Right atrium auricular region (tissue), 2 donors: Measurements from ENCODE around the gene BCOR. TPM values are rescaled to one million over a fixed set of nuclear protein-coding genes. Genes with fewer than 3 reads are reported as not detected.

Experiments used
- DNase-seq: peaks from one replicate; pipeline ENCODE4 v3.0.0-alpha.2; 2019; ENCODE audit warnings: low spot score
- H3K27ac ChIP-seq, 2 donors: fragments of 200-600 bp; sonication (generic); 1 replicate in 1 of 2; 2 replicates in 1 of 2; pipeline ENCODE4 v1.5.1; 2016 to 2019
- H3K27me3 ChIP-seq, 2 donors: fragments of 200-600 bp; sonication (generic); one replicate each; pipeline versions ENCODE4 v1.5.1 to v1.6.0; 2017 to 2019
- H3K36me3 ChIP-seq: fragments of 200-600 bp; sonication (generic); one replicate; pipeline ENCODE4 v1.5.1; 2016
- H3K4me1 ChIP-seq, 2 donors: fragments of 200-600 bp; sonication (generic); one replicate each; pipeline versions ENCODE4 v1.5.1 to v1.6.0; 2017 to 2019
- H3K4me3 ChIP-seq, 2 donors: fragments of 200-600 bp; sonication (generic); 1 replicate in 1 of 2; 2 replicates in 1 of 2; pipeline ENCODE4 v1.5.1; 2017 to 2019; ENCODE audit warnings: mild to moderate bottlenecking in 1 of 2, moderate library complexity in 1 of 2
- H3K9me3 ChIP-seq, 2 donors: fragments of 200-600 bp; sonication (generic); one replicate each; pipeline ENCODE4 v1.5.1; 2019
- CTCF ChIP-seq, 2 donors: fragments of 200-600 bp; sonication (generic); IDR thresholded peaks; one replicate each; pipeline ENCODE4 v1.5.1; 2019; ENCODE audit warnings: antibody characterized with exemption in 2 of 2
- total RNA-seq, 2 donors: library from RNA; depleted of rRNA; stranded (reverse); fragments of >200 nt; gene quantifications; one replicate each; pipeline ENCODE4 v1.1.0, GENCODE V29; 2016

The BCOR gene
- total RNA-seq, 2 donors from 2014 or later = 24.3 to 37.1 TPM

GRCh38 chrX:40103565-40104323 lies 6.0 kb upstream of the BCOR start:
- H3K4me3 ChIP-seq = no peak overlapping the region
- H3K9me3 ChIP-seq = no peaks in the 10 kb centered on the region
- H3K27me3 ChIP-seq = peaks cover 0 to 33% of the 10 kb centered on the region in 2 donors
- no peak for DNase-seq
- TF ChIP-seq CTCF (IDR thresholded peaks at IDR 0.05) = no peak
- no peak overlapping the region for H3K27ac ChIP-seq
- peaks cover 4 to 61% of the 10 kb centered on the region in 2 donors for H3K4me1 ChIP-seq
- H3K36me3 ChIP-seq = no peaks in the 10 kb centered on the region

DNA sequence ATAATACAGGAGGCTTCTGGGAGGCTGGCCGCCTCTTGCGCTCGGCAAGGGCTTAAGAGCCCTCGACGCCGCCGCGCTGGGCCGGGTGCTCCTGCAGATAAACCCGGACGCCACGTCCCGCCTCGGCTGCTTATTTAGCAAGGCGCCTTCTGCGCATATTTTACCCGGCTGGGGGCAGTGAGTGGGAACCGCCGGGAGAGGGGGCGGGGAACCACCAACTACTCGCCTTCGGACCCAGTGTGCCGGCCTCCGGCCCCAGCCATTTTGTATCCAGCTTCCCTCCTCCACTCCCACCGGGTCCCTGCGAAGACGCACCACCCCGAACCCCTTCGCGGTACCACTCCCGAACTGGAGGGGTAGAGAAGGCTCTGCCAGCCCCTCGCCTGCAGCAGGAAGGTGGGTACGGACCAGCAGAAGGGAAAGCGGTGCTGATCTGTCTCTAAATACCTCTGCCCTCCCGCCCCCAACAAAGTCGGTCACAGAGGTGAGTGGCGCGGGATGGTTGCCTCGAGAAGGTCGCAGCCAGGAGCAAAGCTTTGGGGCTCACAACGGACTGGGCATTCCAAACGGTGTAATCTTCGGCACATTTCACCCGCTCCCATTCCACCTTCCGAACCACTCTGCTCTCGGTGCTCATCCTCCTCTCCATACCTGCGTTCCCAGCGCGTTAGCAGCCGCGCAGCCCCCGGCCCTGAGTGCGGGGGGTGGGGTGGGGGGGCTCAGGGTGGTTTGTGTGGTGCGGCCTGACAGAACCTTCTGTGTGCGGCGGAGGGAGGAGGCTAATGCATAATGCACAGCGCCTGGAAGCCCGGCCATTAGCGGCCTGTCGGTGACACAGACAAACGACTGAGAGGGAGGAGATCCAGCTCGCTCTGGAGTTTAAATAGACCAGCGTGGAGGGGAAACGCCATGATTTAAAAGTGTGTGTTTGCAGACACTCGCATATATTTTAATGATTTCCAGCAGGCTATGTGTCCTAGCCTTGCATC lies 4.9 kb upstream of the BCOR start:
- Histone ChIP-seq H3K36me3 (no peaks in the 10 kb centered on the region), H3K9me3 (no peaks in the 10 kb centered on the region), H3K27me3 (peaks cover 0 to 32% of the 10 kb centered on the region in 2 donors), H3K4me1 (peaks cover 0 to 59% of the 10 kb centered on the region in 2 donors), H3K4me3 (no peak overlapping the region), H3K27ac (no peak overlapping the region)
- DNase-seq = no peak
- no peak for TF ChIP-seq CTCF (IDR thresholded peaks at IDR 0.05)

- peaks cover 0 to 31% of the 10 kb centered on the region in 2 donors for H3K27me3 ChIP-seq
- no peak for TF ChIP-seq CTCF (IDR thresholded peaks at IDR 0.05)
- no peak overlapping the region for H3K27ac ChIP-seq
- no peak overlapping the region for H3K4me3 ChIP-seq
- peaks cover 0 to 53% of the 10 kb centered on the region in 2 donors for H3K4me1 ChIP-seq
- H3K9me3 ChIP-seq = no peaks in the 10 kb centered on the region
- no peaks in the 10 kb centered on the region for H3K36me3 ChIP-seq
- DNase-seq = no peak
These were observed 3.7 kb upstream of the BCOR start for GRCh38 chrX:40101430-40101802.

DNA sequence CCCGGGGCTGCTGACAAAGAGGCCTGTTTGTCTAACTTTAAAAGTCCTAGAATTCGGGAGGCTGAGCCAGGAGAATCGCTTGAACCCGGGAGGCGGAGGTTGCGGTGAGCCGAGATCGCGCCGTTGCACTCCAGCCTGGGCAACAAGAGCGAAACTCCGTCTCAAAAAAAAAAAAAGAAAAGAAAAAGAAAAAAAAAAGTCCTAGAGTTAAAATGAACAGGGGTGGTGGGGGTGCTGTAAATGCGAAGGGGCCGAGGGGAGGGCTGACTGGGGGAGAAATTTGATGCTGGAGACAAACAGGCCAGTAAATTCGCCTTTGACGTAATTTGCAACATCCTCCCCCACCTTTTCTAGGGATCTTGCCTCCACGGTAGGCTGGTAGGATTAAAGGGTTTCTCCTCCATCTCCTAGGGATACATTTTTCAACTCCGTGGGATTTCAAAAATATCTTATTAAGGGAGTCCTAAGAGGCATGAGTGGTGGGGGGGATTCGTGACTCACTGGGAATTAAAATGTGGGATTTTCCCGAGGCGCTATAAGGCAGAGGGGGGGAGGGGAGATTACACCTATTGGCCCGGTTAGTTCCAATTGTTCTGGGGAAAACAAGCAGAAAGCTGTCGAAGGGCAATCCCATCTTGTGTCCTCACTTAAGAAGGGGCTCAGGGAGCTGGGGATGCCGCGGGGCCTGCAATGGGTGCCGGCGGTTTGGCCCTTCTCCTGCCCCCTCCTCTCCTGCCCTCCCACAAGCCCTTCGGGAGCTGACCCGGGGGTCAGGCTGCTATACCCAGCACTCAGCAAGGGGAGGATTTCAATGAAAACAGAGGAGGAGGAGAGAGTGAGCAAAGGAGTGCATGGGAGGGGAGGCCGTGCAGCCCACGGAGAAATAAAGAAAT lies 3.0 kb upstream of the BCOR start:
- Histone ChIP-seq H3K36me3 (no peaks in the 10 kb centered on the region), H3K27ac (peak overlapping the region in 1 of 2 donors; percentile 37), H3K4me3 (no peak overlapping the region), H3K9me3 (no peaks in the 10 kb centered on the region), H3K27me3 (peaks cover 0 to 34% of the 10 kb centered on the region in 2 donors), H3K4me1 (peaks cover 0 to 52% of the 10 kb centered on the region in 2 donors)
- no peak for TF ChIP-seq CTCF (IDR thresholded peaks at IDR 0.05)
- DNase-seq = no peak

DNA sequence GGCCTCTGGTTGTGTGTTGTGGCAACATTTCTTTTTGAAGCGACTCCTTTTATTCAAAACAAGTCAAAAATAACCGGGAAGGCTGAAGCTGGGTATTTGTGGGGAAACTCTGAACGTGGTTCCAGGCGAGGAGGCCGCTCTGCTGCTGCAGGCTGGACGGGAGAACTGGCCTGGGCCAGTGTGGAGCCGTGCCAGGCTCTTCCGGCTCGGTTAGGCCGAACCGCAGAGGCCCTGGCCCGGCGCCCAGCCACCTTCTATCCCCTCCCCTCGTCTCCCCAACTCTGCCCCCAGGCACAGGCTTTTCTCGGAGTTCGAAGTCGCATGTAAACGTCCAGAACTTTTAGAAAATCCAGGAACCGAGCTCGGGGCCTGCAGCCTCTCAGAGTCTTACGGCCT lies 2.4 kb upstream of the BCOR start:
- Histone ChIP-seq H3K36me3 (no peaks in the 10 kb centered on the region), H3K27ac (peak overlapping the region in 1 of 2 donors; percentile 37), H3K4me3 (no peak overlapping the region), H3K27me3 (peaks cover 0 to 28% of the 10 kb centered on the region in 2 donors), H3K4me1 (peaks cover 0 to 51% of the 10 kb centered on the region in 2 donors), H3K9me3 (no peaks in the 10 kb centered on the region)
- TF ChIP-seq CTCF (IDR thresholded peaks at IDR 0.05) = no peak
- no peak for DNase-seq
